Ecto neural progenitor cell (in vitro differentiated cells): ENCODE results near the gene CAMK2N2.

Source experiments
- DNase-seq: peaks from one replicate; pipeline ENCODE4 v3.0.0-alpha.2; 2018; ENCODE audit warnings: low spot score

Gene CAMK2N2

DNA sequence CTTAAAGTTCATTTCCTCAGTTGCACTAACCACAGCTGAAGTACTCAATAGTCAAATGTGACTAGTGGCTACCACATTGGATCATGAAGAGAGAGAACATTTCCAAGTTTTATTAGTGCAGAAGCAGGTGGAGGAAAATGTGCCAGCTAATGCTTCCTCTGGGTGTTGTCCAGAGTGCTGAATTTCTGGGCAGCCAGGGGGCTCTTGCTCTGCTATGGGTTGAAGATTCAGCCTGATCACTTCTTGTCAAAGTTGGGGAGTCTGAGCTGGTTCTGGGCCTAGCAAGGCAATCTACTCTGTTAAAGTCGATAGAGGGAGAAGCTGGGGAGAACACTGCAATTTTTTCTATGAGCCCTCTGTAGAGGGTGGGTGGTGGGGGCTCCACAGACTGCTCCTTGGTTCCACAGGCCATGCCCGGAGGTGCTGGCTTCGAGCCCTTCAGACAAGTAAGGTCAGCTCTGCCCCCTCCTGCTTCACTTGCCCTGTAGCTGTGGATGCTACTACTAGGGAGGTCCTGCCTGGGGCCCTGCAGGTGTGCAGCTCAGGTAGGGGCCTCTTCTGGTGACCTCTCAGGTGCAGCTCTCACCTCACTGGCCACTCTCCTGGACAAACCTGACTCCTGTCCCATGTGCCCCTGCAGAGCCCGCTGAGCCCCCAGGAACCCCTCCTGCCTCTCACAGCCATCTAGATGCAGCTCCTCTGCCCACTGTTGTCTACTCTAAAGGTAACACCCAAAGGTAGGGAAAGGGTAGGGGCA, 20.8 kb downstream of the CAMK2N2 start:
- no peak for DNase-seq

DNA sequence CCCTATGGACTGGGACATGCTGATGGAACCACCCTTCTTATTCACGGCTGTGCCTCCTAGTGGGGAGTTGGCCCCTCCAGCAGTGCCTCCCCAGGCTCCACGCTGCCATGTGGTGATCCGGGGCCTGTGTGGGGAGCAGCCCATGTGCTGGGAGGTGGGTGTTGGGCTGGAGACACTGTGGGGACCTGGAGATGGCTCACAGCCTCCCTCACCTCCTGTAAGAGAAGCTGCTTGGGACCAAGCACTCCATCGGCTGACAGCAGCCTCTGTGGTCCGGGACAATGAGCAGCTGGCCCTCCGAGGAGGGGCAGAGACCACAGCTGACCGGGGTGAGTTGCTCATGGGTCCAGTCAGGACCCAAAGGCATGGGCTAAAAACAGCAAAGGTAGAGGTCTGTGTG, 21.6 kb downstream of the CAMK2N2 start:
- no peak for DNase-seq

DNA sequence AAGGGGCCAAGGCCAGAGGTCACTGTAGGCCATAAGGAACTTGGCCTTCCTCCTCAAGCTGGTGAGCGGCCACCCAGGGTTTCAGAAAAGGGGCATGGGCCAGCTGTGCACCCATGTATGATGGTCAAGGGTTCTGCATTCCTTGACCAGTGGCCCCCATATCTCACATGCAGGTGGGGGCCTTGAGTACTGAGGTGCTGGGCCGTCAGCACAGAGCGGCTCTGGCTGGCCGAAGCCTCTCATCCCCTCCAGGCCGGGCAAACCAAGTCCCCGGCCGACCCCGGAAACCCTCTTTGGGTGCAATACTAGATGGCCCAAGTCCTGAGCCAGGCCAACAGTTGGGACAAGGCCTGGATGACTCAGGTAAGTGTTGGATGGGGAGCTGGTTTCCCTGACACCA, 22.1 kb downstream of the CAMK2N2 start:
- DNase-seq = no peak

DNA sequence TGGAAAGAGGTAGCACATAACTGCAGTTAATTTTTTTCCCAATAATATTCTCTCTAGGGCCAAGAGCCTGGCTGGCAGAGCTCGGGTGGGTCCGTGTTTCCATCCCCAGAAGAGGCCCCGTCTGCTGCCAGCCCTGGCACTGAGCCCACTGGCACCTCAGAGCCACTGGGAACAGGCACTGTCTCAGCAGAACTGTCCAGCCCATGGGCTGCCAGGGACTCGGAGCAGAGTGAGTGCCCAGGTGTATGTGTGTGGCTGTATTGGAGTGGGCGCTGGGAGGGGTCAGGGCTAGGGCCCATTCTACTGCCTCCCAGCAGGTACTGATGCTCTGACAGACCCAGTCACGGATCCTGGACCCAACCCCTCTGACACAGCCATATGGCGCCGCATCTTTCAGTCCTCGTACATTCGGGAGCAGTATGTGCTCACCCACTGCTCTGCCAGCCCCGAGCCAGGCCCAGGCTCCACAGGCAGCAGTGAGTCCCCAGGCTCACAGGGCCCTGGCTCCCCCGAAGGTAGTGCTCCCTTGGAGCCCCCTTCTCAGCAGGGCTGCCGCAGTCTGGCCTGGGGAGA, 23.0 kb downstream of the CAMK2N2 start:
- no peak for DNase-seq

DNA sequence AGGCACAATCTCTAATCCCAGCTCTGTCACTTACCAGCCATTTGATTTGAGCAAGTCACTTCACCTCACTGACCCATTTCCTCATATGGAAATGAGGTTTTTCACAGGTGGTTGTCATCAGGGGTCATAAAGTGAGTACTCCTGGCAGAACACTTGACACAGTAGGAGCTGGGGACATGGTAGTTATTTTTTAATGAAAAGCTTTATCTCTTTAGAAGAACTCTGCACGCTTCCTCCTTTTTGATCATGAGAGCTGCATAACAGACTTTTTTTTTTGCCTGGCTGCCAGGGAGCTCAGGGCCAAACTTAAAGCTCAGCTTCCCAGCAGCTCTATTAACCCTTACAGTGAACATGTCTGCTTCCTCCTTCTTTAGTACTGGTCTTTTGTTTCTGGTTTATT, 23.5 kb downstream of the CAMK2N2 start:
- DNase-seq = no peak

DNA sequence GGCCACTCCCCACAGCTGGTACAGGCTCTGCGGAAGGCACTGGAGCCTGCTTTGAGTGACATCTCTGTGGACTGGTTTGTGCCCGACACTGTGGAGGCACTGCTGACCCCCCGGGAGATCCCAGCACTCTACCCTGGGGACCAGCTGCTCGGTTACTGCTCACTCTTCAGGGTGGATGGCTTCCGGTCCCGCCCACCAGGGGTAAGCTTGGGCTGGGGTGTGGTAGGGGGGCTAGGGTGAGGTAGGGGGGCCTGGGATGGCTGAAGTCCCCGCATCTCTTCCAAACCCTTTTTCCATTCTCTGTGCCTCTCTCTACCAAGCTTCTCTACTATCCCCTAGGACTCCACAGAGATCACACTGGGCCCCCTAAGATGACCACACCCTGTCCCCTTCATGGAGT, 24.1 kb downstream of the CAMK2N2 start:
- DNase-seq = no peak

DNA sequence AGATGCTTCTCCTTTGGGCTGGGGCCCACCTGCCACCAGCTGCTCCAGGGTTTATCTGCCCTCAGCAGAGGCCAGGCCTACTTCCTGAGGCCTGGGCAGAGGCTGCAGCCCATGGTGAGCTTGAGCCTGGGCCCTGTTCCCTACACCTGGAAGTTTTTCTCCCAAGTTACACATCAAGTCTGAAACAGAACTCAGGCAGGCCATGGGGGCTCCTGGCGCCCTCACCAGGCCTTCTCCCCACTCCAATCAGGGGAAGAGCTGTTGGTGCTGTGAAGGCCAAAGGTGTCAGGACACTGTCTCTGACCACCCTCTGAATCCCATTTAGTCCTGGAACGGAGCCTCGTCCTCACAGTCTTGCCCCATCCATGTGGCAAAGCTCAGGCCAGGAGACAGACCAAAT, 24.7 kb downstream of the CAMK2N2 start:
- no peak for DNase-seq

DNA sequence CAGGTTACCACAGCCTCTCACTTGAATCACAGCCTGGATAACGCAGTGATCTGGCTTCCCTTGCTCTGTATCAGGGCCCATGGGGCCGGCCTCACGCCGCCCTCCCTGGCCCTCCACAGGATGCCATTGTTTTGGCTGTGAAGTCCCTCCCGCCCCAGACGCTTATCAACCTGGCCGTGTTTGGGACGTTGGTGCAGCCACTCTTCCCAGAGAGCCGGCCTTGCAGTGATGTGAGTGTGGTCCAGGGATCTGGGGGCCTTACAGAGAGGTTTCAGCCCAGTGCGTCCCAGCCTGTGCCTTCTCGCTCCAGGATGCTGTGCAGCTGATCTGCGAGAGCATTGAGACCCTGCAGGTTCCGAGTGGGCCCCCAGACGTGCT, 25.3 kb downstream of the CAMK2N2 start:
- DNase-seq = no peak

DNA sequence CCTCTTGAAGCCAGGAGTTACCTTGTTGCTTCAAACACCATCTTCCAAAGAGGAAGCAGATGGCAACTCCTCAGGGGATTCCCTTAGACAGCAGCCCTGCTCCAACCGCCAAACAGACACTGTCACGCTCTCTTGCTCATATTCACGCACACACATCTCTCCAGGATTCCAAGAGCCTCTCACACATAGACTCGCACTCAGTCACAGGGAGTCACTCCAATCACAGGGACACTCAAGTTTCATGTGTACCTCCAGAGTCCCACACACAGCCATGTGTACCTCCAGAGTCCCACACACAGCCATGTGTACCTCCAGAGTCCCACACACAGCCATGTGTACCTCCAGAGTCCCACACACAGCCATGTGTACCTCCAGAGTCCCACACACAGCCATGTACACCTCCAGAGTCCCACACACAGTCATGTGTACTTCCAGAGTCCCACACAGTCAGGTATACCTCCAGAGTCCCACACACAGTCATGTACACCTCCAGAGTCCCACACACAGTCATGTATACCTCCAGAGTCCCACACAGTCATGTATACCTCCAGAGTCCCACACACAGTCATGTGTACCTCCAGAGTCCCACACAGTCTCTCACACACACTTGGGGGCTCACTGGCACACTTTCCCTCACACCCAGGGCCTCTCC, 25.8 kb downstream of the CAMK2N2 start:
- no peak for DNase-seq

DNA sequence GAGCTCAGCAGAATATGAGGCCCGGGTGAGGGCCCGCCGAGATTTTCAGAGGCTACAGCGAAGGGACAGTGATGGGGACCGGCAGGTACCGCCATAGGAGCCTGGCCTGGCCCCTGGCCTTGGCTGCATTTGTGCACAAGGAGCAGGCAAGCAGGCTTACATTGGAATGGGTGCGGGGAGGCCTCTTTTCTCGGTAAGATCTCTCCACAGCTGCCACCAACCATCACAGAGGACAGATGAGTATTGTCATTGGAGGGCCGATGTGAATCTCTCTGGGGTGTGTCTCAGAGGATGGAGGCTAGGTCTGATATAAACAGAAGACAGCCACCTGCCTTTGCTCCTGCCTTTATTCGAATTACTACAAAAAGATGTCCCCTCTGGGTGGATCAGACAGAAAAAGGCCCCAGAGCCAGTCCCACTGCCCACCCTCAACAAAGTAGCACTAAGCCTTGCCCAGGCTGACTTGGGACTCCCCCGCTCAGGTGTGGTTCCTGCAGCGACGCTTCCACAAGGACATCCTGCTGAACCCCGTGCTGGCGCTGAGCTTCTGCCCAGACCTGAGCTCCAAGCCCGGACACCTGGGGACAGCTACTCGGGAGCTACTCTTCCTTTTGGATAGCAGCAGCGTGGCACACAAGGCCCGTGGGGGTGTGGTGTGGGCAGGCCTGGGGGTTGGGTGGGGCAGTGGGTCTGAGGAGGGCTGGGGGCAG, 26.5 kb downstream of the CAMK2N2 start:
- DNase-seq = no peak

DNA sequence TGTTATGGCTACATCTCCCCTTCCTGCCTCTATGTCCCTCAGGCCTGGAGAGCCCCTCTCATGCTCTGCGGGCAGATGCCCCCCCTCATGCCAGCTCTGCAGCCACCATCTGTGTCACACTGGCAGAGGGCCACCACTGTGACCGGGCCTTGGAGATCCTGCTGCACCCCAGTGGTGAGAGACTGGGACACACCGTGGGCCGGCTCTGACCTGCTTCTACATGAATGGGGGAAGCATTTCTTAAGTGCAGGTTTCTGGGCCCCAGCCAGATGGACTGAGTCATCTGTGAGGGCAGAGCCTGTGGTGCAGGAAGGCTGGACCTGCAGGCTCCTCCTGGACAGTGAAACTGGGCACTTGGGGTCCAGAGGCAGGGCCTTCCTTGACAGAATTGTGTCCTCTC, 27.1 kb downstream of the CAMK2N2 start:
- DNase-seq = no peak

DNA sequence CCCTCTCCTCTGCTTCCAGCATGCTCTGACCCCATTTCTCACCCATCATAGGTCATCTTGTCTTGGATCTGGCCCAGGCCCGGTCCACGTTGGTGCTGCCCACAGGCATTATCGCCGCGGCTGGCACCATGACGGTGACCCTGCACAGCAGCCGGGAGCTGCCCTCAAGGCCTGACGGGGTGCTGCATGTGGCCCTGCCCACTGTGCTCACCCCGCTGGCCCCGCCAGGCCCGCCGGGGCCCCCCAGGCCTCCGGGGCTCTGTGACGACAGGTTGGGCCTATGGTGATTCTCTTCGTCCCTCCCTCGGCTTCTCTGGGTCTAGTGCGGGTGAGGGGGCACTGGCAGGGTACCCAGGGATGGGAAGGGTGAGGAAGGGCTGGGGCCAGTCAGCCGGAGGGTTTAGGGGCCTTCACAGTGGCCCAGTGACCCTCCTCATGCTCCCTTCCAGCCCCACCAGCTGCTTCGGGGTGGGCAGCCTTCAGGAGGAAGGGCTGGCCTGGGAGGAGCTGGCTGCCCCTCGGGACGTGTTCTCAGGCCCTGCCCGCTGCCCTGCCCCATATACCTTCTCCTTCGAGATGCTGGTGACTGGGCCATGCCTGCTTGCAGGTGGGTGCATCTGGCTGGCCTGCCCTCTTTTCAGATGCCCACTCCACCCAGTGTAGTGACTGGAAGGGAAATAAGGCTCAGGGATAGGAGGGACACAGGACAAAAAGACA, 28.1 kb downstream of the CAMK2N2 start:
- DNase-seq = no peak

DNA sequence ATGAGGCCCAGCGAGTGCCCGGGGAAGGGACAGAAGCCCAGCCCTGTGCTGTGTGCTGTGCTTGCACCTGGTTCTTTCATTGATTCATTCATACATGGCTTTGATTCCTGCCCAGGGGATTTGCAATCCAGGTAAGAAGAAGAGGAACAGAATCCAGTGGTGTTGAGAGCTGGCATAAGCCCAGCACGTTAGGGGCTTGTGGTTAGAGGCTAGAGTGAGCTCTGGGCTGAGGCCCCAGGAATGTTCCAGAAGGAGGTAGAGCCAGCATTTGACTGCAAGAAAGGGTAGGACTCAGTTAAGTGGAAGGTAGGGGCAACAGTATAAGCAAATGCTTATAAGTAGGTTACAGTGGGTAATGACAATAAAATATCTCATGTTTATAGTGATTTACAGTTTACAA, 29.7 kb downstream of the CAMK2N2 start:
- no peak for DNase-seq

DNA sequence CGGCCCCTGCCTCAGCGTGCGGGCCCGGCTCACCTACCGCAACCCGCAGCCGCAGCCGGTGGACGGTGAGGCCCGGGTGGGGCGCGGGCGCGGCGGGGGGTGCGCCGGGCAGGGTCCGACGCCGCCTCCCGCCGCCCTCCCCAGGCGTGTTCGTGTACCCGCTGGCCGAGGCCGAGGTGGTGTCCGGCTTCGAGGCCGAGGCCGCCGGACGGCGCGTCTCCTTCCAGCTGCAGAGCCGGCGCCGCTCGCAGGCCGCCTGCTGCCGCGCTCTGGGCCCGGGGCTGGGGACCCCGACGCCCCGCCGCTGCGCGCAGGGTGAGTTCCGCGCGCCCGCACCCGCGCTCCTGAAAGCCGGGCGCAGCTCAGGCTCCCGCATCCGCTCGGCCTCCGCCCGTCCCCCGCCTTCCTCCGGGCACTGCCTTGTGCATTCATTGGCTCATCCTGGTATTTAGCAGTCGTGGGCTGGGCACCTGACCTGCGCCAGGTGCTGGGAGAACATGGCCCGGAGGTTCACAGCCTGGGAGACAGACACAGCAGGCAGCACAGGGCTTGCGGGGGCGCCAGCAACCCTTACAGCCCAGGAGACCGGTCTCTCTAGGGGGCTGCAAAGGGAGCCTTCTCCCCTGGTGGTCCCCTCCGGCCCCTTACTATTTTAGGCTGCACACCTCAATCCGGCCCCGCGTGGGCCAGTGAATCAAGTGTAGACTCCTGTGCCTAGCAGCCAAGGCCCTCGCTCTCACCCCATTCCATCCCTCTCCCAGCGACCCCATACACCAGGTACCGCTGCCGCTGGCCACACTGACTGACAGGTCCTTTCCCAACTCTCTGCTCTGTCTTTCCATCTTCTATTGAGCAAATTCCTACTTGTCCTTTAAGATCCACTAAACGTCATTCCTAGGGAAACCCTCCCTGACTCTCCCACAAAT, 30.5 kb downstream of the CAMK2N2 start:
- no peak for DNase-seq

DNA sequence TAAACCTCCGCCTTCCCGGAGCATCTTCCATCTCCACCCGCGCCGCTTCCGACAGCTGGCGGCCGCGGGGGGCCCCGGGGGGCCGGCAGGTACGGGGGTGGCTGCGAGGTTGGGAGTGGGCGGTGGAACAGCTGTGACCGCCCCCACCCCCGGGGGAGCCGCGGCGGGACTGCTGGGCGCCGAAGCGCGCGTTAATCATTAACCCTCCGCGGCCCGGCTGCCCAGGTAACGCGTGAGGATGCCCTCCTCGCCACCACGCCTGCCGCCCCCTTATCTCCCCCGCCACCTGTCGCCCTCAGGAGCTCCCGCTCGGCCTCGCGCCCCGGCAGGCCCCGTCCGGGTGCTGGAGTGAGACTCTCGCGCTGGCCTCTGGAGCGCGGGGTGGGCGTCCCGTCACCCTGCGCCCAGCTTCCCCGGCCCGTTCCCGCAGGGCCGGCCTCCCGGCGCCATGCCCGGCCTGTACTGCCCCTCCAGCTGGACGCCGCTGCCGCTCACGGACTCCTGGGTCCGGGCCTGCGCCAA, 31.2 kb downstream of the CAMK2N2 start:
- DNase-seq = no peak

DNA sequence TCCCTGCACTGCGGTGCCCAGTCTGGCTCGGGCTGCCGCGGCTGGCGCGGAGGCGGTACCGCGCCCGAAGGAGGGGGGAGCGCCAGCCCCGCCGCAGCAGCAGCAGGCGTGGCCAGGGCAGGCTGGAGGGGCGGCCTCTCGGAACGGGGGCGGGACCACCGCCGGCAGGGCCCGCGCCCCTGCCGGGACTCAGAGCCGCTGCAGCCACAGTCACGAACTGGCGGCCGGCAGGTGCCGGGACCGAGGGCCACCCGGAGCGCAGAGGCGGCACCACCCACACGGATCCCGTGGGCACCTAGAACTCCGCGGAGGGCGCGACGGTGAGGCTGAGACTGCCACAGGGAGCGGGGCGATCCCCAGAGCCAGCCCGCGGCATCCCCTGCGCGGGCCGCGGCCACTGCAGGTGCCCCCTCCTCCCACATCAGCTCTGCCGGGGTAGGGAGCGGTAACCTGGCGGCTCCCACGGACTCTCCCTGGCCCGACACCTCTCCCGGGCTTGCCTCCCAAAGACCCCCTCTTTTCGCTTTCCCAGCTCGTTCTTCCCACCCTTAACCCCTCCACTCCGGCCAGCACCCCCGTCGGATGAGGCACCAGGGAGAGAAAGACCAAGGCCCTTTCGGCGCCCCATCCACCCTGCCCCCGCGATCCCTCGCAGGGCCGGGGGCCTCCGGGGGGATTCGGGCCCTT, 31.8 kb downstream of the CAMK2N2 start, which contains the start of gene VWA5B2:
VWA5B2 (plus strand) TSS at position 192 of the 687 bp plus-strand sequence. CDS start 944 bp downstream, outside the sequence.
- DNase-seq = peak; percentile 86

DNA sequence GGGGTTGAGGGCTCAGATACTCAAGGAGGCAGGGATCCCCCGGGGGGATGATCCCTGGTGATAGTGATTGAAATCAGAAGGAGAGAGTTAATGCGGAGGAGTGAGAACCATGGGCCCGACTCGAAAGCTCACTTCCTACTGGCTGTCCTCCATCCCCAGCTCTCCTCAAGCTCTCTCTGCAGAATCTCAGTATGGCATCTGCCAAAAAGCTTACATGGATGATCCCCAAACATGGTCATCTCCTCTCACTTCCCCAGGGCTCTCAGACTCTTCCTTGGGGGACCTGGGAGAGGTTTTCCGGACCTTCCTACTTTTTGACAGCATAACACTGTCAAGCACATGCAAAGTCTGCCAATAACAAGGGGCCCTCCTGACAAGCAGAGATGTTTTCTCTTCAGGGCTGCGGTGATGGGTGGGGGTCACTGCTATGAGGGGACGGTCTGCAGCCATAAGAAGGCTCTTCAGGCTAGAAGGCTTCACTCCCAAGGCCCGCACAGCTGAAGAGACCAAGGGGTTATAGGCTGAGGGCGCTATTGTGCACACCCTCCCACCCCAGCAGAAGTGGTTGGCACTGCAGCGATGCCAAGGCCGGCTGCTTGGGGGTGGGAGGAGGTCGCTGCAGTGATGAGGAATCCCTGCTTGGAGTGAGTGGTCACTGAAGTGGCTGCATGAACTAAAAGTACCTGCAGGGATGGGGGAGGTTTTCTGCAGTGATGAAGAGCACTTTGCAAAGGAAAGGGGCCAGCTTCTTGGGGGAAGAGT, 32.8 kb downstream of the CAMK2N2 start:
- DNase-seq = no peak

DNA sequence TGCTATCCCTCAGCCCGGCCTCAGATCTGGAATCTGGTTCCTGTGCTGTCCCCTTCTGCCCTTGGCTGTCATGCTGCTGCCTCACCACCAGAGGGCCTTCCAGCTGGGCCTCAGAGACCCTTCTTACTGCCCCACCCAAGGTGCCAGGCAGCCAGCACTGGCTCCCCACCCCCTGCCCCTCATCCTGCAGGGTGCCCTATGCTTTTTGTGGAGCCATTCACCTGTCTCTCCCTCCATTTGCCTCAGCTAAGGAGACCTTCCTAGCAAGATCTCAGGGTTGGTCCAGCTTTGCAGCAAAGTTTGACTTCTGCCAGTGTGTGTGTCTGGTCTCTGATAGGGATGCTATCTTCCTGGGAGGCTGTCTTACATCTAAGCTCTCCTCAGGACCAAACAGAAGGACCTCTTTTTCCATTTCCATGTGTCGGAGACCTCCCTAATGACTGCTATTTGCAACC, 33.8 kb downstream of the CAMK2N2 start:
- DNase-seq = peak; percentile 62

DNA sequence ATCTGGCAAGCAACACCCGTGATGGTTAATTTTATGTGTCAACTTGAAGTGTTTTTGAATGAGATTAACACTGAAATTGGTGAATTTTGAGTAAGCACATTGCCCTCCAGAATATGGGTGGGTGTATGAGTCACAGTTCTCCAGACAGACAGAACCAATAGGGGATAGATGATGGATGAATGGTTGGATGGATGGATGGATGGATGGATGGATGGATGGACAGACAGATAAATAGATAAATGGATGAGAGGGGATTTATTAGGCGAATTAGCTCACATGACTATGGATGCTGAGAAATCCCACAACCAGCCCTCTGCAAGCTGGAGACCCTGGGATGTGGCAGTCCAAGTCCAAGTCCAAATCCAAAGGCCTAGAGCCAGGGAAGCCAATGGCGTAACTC, 37.4 kb downstream of the CAMK2N2 start:
- no peak for DNase-seq
